ENCODE results near the gene C1QTNF2. TPM values are rescaled to one million over a fixed set of nuclear protein-coding genes. Genes with fewer than 3 reads are reported as not detected.
"Not testable (repeated sequence)": the region's sequence is repeated elsewhere in the genome, so short reads cannot be mapped to it uniquely, and the experiment has no call there.

The C1QTNF2 gene
- total RNA-seq, 1 donor from 2014 or later: not detected

GRCh38 chr5:160349249-160349934 lies 21.0 kb downstream of the C1QTNF2 start:
- no peaks in the 10 kb centered on the region for H3K27me3 Mint-ChIP-seq
- intact Hi-C loops (cut with micrococcal nuclease): loop anchor here (10.0 kb wide), 1 partner anchor 1195 kb away; no protein-coding TSS in a partner anchor
- H3K27ac Mint-ChIP-seq: no peak overlapping the region
- ATAC-seq (ENCODE audit: low read depth) (no peak), DNase-seq (no peak)
- ChIA-PET CTCF (interaction anchor here (0.6 kb wide), 1 partner anchor 328 kb away, joined by 3 read pairs; no protein-coding TSS in a partner anchor), POLR2A (no interaction called here)
- no peak for TF ChIP-seq CTCF (IDR thresholded peaks at IDR 0.05)
- H3K9me3 Mint-ChIP-seq: no peaks in the 10 kb centered on the region
- H3K36me3 Mint-ChIP-seq (ENCODE audit: low read depth): no peaks in the 10 kb centered on the region
- H3K4me1 Mint-ChIP-seq: no peaks in the 10 kb centered on the region
- no peak overlapping the region for H3K4me3 Mint-ChIP-seq

DNA sequence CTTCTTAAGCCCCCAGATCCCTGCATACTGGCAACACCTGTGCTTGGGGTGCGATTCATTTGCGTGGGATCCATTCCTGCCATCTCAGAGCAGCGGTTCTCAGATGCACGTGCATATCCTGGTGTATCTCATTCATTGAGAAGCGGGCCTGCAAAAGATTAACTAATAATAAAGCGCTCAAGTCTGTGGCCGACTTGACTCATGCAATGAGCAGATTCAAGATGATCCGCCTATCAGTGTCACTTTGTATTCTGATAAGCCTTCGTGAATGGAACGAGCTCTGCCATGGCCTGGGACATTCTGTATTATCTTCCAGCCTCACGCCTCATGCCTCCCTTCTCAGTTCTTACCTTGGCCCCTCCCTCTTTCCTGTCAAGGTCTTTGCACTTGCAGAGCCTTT lies 22.3 kb downstream of the C1QTNF2 start:
- no peak overlapping the region for H3K4me3 Mint-ChIP-seq
- intact Hi-C loops (cut with micrococcal nuclease): loop anchor here (10.0 kb wide), 1 partner anchor 1193 kb away; no protein-coding TSS in a partner anchor
- H3K4me1 Mint-ChIP-seq: no peaks in the 10 kb centered on the region
- no peak for TF ChIP-seq CTCF (IDR thresholded peaks at IDR 0.05)
- no peak overlapping the region for H3K27ac Mint-ChIP-seq
- DNase-seq (no peak), ATAC-seq (ENCODE audit: low read depth) (no peak)
- ChIA-PET CTCF (interaction anchor here (2.1 to 4.0 kb wide), 2 partner anchors 268 to 326 kb away, joined by 12 to 22 read pairs; no protein-coding TSS in a partner anchor), POLR2A (no interaction called here)
- H3K27me3 Mint-ChIP-seq: no peaks in the 10 kb centered on the region
- H3K36me3 Mint-ChIP-seq (ENCODE audit: low read depth): no peaks in the 10 kb centered on the region
- no peaks in the 10 kb centered on the region for H3K9me3 Mint-ChIP-seq

GRCh38 chr5:160347448-160347847 lies 23.0 kb downstream of the C1QTNF2 start:
- Mint-ChIP-seq H3K4me3 (no peak overlapping the region), H3K9me3 (no peaks in the 10 kb centered on the region), H3K27ac (no peak overlapping the region), H3K4me1 (no peaks in the 10 kb centered on the region), H3K36me3 (ENCODE audit: low read depth) (no peaks in the 10 kb centered on the region), H3K27me3 (no peaks in the 10 kb centered on the region)
- ATAC-seq (ENCODE audit: low read depth) (no peak), DNase-seq (no peak)
- intact Hi-C loops (cut with micrococcal nuclease): loop anchor here (10.0 kb wide), 1 partner anchor 1193 kb away; no protein-coding TSS in a partner anchor
- ChIA-PET POLR2A (no interaction called here), CTCF (interaction anchor here (2.1 to 4.0 kb wide), 2 partner anchors 267 to 325 kb away, joined by 12 to 22 read pairs; no protein-coding TSS in a partner anchor)
- TF ChIP-seq CTCF (IDR thresholded peaks at IDR 0.05): no peak

GRCh38 chr5:160342413-160342941 lies 27.9 kb downstream of the C1QTNF2 start:
- no peak overlapping the region for H3K4me3 Mint-ChIP-seq
- H3K27ac Mint-ChIP-seq: no peak overlapping the region
- no peaks in the 10 kb centered on the region for H3K9me3 Mint-ChIP-seq
- H3K27me3 Mint-ChIP-seq: no peaks in the 10 kb centered on the region
- no peaks in the 10 kb centered on the region for H3K36me3 Mint-ChIP-seq (ENCODE audit: low read depth)
- CTCF ChIA-PET: interaction anchor here (1.1 to 4.0 kb wide), 4 partner anchors 10 to 321 kb away, joined by 3 to 23 read pairs (median 10); no protein-coding TSS in a partner anchor
- POLR2A ChIA-PET: interaction anchor here (0.6 kb wide), 1 partner anchor 261 kb away, joined by 4 read pairs; no protein-coding TSS in a partner anchor
- TF ChIP-seq CTCF (IDR thresholded peaks at IDR 0.05): no peak
- H3K4me1 Mint-ChIP-seq: no peaks in the 10 kb centered on the region
- intact Hi-C loops (cut with micrococcal nuclease): loop anchor here (10.0 kb wide), 1 partner anchor 1188 kb away; no protein-coding TSS in a partner anchor
- no peak for ATAC-seq (ENCODE audit: low read depth)
- DNase-seq: no peak

- POLR2A ChIA-PET: no interaction called here
- Mint-ChIP-seq H3K27ac (no peak overlapping the region), H3K9me3 (no peaks in the 10 kb centered on the region), H3K27me3 (peaks cover 2% of the 10 kb centered on the region), H3K36me3 (ENCODE audit: low read depth) (no peaks in the 10 kb centered on the region), H3K4me3 (no peak overlapping the region), H3K4me1 (no peaks in the 10 kb centered on the region)
- TF ChIP-seq CTCF (IDR thresholded peaks at IDR 0.05): no peak
- ATAC-seq (ENCODE audit: low read depth) (no peak), DNase-seq (no peak)
- intact Hi-C loops (cut with micrococcal nuclease): loop anchor here (10.0 kb wide), 1 partner anchor 1187 kb away; no protein-coding TSS in a partner anchor
- CTCF ChIA-PET: interaction anchor here (2.9 kb wide), 1 partner anchor 319 kb away, joined by 13 read pairs; no protein-coding TSS in a partner anchor
These were observed 29.0 kb downstream of the C1QTNF2 start for GRCh38 chr5:160341309-160341870.

- CTCF ChIA-PET; H3K4me1 Mint-ChIP-seq; H3K4me3 Mint-ChIP-seq; DNase-seq; H3K27ac Mint-ChIP-seq; H3K9me3 Mint-ChIP-seq; POLR2A ChIA-PET; H3K27me3 Mint-ChIP-seq; H3K36me3 Mint-ChIP-seq (ENCODE audit: low read depth); ATAC-seq (ENCODE audit: low read depth): not testable (repeated sequence)
- intact Hi-C loops (cut with micrococcal nuclease): loop anchor here (10.0 kb wide), 1 partner anchor 1186 kb away; no protein-coding TSS in a partner anchor
These were observed 29.9 kb downstream of the C1QTNF2 start for GRCh38 chr5:160340513-160340912.
